ENCODE results near the gene CBFA2T2. TPM values are rescaled to one million over a fixed set of nuclear protein-coding genes. Genes with fewer than 3 reads are reported as not detected.
"Not testable (repeated sequence)": the region's sequence is repeated elsewhere in the genome, so short reads cannot be mapped to it uniquely, and the experiment has no call there.

CBFA2T2 gene
- 10 to 100 TPM; 21.5 to 31.5 (median 26.1) TPM for polyA plus RNA-seq (ENCODE audit: insufficient read length in 4 of 4)

DNA sequence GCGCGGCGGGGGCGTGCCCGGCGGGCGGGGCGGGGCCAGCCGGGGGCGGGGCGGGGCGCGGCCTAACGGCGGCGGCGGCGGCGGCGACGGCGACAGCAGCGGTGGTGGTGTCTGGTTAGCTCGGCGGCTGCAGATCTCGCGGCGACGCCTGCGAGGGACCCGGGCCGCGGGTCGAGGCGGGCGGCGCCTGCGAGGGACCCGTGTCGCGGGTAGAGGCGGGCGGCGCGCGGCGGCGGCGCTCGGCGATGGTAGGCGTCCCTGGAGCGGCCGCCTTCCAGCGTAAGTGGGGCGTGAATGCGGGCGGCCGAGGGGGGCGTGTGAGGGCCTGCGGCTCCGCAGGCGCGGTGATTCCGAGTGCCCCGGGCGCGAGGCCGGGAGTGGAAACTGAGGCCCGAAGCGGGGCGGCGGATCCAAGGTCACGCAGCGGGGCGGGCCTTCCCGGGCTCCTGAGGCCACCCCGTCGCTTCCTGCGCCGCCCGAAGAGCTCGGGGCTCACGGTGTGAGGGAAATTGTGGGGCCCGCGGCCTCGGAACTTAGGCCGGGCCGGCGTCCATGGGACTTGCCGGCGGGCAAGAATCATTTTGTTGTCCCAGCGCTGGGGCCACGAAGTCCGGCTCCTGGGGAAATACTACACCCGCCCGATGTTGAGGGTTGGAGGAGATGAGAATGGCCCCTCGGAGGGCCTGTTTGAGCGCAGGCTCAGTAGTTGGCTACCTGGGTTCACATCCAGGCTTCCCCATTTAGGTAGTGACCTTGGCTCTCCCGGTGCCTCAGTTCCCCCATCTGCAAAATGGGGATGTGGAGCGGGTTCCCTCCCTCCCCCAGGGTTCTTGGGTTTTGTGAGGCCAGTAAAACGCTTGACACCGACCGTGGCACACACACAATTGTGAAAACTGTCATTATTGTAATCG, at the start of gene CBFA2T2:
Gene CBFA2T2 (plus strand): TSS at position 74 of the 911 bp plus-strand sequence. CDS start 172 bp downstream, at position 246.
- DNase-seq (ENCODE audit: low read depth in 4 of 4, low spot score in 3 of 4) = no peak

GRCh38 chr20:33440562-33440961, 49.3 kb upstream of the CBFA2T2 start:
- not testable (repeated sequence) for DNase-seq (ENCODE audit: low read depth in 4 of 4, low spot score in 3 of 4)

- DNase-seq (ENCODE audit: low read depth in 4 of 4, low spot score in 3 of 4) = no peak
Measured at GRCh38 chr20:33441142-33441955, 48.5 kb upstream of the CBFA2T2 start.

DNA sequence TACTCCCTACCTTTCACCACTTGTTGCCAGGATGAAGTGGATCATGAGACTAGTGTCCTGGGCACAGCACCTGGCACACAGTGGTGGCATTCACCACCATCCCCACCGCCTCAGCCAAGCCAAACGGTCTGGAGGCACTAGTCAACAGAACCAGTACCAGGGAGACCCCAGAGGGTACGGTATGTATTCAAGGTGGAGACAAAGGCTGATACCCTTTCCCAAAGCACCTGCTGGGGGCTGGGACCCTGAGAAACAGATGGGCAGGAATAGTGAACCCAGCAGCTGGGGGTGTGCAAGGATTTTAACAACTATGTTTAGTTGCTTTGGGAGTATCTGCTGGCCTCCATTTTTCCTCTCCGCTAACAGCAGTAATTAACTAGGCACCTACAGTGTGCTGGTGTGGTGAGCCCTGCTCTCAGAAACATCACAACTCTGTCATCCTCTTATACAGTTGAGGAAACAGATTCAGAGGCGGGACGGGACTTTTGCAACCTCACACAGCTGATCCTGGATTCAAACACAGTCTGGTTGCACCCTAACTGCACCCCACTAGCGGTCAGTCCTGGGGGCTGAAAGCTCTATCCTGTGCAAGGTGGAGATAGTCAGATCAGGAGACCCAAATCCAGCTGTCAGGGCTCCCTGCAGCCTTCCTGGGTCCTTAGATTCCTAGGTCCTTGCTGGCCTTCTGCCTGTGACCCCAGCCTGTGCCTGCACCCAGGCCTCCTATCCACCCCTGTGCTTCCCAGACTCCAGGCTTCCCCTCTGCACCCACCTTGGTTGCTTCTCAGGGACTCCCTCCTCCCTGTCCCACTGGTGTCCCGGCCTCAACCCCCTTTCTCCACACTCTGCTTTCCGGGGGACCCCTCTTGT, 47.5 kb upstream of the CBFA2T2 start:
- DNase-seq (ENCODE audit: low read depth in 4 of 4, low spot score in 3 of 4) = no peak

GRCh38 chr20:33443006-33443511, 46.8 kb upstream of the CBFA2T2 start:
- DNase-seq (ENCODE audit: low read depth in 4 of 4, low spot score in 3 of 4) = no peak

DNA sequence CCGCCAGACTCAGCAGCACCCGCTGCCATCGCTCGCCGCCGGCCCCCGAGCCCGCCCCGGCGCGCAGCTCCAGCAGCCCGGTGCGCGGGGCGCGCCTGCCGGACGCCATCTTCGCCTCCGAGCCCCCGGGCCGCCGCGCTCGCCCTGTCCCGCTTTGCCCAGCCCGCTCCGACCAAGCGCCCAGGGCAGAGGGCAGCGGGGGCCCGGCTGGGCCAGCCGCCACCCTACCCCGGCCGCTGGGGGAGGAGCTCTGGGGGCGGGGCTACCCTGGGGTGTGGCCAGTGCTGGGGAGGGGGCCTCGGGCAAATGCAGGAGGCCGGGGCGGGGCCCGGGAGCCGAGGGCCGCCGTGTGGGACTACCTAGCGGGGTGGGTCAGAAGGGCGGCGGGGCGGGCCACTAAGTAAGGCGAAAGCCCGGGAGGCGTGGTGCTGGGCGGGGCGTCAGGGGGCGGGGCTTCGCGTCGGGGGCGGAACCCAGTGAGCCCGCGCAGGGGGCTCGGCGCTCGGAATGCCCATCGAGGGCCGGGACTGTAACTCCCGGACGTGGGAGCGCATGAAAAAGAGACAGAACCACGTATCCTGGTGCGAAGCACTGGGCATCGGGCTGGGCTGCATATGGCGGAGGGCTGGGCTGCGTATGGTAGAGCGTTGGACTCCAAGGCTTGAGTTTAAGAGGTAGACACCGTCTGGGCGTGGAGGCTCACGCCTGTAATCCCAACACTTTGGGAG, 46.2 kb upstream of the CBFA2T2 start, which contains the start of gene SNTA1:
Gene SNTA1 (minus strand): TSS at position 252 of the 728 bp plus-strand sequence. CDS start 143 bp downstream, at position 109.
- DNase-seq (ENCODE audit: low read depth in 4 of 4, low spot score in 3 of 4) = peak in 3 of 4 donors; percentile 51 to 66 (median 61)

DNA sequence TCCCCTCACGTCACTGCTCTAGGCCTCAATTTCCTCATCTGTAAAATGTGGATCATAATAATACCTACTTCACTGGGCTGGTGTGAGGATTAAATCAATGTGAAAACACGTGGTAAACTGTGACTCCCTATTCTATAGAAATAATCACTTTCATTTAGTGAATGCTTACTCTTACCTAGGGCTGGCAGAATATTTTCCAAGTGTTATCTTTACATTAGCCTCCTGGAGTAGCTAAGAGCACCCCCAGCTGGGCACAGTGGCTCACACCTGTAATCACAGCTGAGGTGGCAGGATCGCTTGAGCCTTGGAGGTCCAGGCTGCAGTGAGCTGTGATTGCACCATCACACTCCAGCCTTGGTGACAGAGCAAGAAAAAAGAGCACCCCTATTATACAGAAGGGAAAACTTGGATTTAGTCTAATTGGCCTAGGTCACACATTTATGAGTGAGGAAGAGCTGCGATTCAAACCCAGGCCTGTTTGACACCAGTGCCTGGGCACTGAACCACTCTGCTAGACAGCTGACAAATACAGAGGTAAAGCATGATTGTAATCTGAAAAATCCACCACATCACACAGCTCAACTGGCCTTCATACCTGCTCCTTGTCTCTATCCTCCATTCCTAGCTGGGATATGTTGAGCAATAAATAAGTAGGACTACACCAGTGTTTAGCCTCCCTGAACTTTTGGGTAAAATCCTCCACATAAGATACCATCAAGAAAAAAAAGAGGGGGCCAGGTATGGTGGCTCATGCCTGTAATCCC, 44.9 kb upstream of the CBFA2T2 start:
- DNase-seq (ENCODE audit: low read depth in 4 of 4, low spot score in 3 of 4) = no peak

- no peak for DNase-seq (ENCODE audit: low read depth in 4 of 4, low spot score in 3 of 4)
Measured at GRCh38 chr20:33445881-33446625, 43.8 kb upstream of the CBFA2T2 start.

GRCh38 chr20:33450867-33451266, 39.0 kb upstream of the CBFA2T2 start:
- no peak for DNase-seq (ENCODE audit: low read depth in 4 of 4, low spot score in 3 of 4)

DNA sequence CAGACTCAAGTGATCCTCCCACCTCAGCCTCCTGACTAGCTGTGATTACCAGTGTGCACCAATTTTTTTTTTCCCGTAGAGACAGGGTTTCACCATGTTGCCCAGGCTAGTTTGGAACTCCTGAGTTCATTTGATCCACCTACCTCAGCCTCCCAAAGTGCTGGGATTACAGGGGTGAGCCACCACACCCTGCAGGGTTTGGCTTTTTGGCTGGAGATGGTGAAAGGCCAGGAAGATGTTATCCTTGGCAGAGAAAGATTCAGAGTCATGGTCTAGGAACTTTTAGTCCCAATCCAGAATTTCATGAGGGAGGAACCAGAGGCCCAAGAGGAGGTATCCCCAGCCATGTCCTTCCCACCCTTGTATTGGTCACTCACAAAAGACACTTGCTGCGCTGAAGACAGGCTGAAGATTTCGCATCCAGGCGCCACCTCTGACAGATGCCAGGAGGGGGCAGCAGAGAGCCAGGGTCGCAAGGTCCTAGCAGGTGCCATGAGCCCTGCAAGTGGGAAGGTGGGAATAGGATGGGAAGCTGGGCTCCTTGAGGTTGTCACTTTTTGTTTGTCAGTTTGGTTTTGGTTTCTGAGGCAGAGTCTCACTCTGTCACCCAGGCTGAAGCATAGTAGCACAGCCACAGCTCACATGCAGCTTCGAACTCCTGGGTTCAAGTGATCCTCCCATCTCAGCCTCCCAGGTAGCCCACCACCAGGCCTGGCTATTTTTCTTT, 32.8 kb upstream of the CBFA2T2 start:
- DNase-seq (ENCODE audit: low read depth in 4 of 4, low spot score in 3 of 4) = peak in 2 of 4 donors; percentile 43 to 53

DNA sequence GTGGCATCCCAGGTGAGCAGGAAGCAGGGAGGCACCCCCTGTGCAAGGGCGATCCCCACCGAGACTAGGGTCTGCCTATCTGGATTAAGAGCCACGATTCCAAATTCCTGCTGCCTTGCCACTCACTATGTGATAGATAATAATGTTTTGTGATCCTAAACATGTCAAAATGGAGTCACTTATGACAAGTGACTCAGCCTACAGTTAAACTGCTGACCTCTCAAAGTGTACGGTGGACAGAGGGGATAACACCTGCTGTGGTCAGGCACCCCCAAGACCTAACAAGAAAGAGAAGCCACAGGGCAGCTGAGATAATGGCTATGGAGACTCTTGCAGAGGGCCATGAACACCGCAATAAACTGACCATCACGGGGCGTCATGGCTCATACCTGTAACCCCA, 30.3 kb upstream of the CBFA2T2 start:
- no peak for DNase-seq (ENCODE audit: low read depth in 4 of 4, low spot score in 3 of 4)

DNA sequence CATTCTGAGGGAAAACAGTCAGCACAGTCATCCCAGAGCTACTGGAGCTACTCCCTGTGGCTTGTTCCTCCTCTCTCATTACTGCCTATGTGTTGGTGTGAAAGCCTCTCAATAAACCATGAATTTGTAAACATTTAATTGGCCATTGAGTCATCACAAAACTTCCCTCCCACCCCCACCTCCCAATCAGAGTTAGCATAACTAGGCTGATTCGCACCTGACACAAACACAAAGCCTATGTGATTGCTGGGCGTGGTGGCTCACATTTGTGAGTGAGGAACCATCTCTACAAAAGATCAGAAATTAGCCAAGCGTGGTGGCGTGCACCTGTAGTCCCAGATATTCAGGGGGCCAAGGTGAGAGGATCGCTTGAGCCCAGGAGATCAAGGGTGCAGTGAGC, 29.2 kb upstream of the CBFA2T2 start:
- no peak for DNase-seq (ENCODE audit: low read depth in 4 of 4, low spot score in 3 of 4)

DNA sequence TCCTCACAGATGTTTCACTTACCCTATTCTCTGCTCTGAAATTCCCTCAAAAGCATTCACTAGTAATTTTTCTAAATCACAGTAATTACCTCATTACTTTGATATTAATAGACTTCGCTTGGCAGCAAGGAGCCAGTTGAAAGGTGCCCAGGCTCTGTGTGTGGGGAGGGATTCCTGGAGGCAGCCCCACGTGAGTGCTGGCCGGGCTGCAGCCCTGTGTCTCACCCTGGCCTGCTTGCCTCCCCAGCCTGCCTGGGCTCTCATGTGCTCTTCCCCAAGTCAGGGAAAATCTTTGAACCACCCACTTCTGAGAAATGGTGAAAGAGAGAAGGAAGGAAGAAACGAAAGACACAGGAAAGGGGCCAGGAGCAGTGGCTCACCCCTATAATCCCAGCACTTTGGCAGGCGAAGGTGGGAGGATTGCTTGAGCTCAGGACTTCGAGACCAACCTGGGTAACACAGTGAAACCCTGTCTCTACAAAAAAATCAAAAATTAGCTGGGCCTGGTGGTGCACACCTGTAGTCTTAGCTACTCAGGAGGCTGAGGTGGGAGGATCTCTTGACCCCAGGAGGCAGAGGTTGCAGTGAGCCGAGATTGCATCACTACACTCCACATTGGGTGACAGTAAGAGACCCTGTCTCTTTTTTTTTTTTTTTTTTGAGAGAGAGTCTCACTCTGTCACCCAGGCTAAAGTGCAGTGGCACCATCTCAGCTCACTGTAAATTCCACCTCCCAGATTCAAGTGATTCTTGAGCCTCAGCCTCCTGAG, 26.4 kb upstream of the CBFA2T2 start:
- no peak for DNase-seq (ENCODE audit: low read depth in 4 of 4, low spot score in 3 of 4)

DNA sequence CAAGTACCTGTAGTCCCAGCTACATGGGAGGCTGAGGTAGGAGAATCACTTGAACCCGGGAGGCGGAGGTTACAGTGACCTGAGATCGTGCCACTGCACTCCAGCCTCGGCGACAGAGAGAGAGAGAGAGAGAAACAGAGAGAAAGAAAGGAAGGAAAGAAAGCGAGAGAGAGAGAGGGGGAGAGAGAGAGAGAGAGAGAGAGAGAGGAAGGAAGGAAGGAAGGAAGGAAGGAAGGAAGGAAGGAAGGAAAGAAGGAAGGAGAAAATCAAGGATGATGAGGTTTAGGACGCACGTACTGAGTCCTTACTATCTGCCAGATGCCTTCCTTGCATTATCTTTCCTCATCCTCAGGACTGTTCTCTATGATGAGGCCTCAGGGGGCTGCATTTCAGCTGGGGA, 25.1 kb upstream of the CBFA2T2 start:
- not testable (repeated sequence) for DNase-seq (ENCODE audit: low read depth in 4 of 4, low spot score in 3 of 4)

GRCh38 chr20:33465481-33466302, 24.2 kb upstream of the CBFA2T2 start:
- peak in 1 of 4 donors; percentile 18 for DNase-seq (ENCODE audit: low read depth in 4 of 4, low spot score in 3 of 4)

- no peak for DNase-seq (ENCODE audit: low read depth in 4 of 4, low spot score in 3 of 4)
Measured at GRCh38 chr20:33466303-33466646, 23.6 kb upstream of the CBFA2T2 start.
